HepG2 (cell line): ENCODE results near the gene ADARB2. TPM values are rescaled to one million over a fixed set of nuclear protein-coding genes. Genes with fewer than 3 reads are reported as not detected.

Experiments used
- ARHGAP35 ChIP-seq: sonication (generic); formaldehyde crosslinking; IDR thresholded peaks from 2 replicates; pipeline ENCODE4 v1.9.0; 2022; ENCODE audit warnings: mild to moderate bottlenecking, inconsistent platforms, moderate library complexity, missing genetic modification reagents, borderline replicate concordance
- BCL3 ChIP-seq: sonication (generic); formaldehyde crosslinking; IDR thresholded peaks from 2 replicates; pipeline ENCODE4 v1.5.1; 2020; ENCODE audit warnings: mild to moderate bottlenecking, missing genetic modification reagents, moderate library complexity
- CSRNP2 ChIP-seq: sonication (generic); formaldehyde crosslinking; conservative IDR thresholded peaks from 2 replicates; pipeline ENCODE4 v1.8.0; 2022; ENCODE audit warnings: low read depth, missing genetic modification reagents
- HOXA7 ChIP-seq: sonication (generic); formaldehyde crosslinking; IDR thresholded peaks from 2 replicates; pipeline ENCODE4 v1.8.1; 2022; ENCODE audit warnings: mild to moderate bottlenecking, missing genetic modification reagents, moderate library complexity
- KLF9 ChIP-seq: IDR thresholded peaks from 2 replicates; pipeline ENCODE4 v1.6.1; 2016; ENCODE audit warnings: low read depth
- PRPF4 ChIP-seq: fragments of 200-400 bp; formaldehyde crosslinking; IDR thresholded peaks from 2 replicates; pipeline ENCODE4 v1.6.1; 2016; ENCODE audit warnings: low read length, low read depth; ENCODE audit not compliant: poor library complexity, severe bottlenecking
- RBM39 ChIP-seq: fragments of 200-400 bp; formaldehyde crosslinking; IDR thresholded peaks from one replicate; pipeline ENCODE4 v1.6.1; 2018; ENCODE audit warnings: antibody characterized with exemption, mild to moderate bottlenecking, low read depth, low read length; ENCODE audit not compliant: poor library complexity, severe bottlenecking
- RFX3 ChIP-seq: IDR thresholded peaks from 2 replicates; pipeline ENCODE4 v1.6.1; 2016; ENCODE audit warnings: missing biosample characterization, missing genetic modification reagents
- ZNF12 ChIP-seq: sonication (generic); formaldehyde crosslinking; IDR thresholded peaks from 2 replicates; pipeline ENCODE4 v1.5.0; 2020; ENCODE audit warnings: missing genetic modification reagents
- ZNF557 ChIP-seq: sonication (generic); formaldehyde crosslinking; IDR thresholded peaks from 2 replicates; pipeline ENCODE4 v1.4.0; 2020; ENCODE audit warnings: missing genetic modification reagents
- ZNF747 ChIP-seq: sonication (generic); formaldehyde crosslinking; IDR thresholded peaks from 2 replicates; pipeline ENCODE4 v1.8.1; 2023; ENCODE audit warnings: missing genetic modification reagents, mild to moderate bottlenecking, borderline replicate concordance
- polyA plus RNA-seq, 8 experiments: library from polyadenylated mRNA; depleted of rRNA in 3 of 8; stranded (reverse) in 7 of 8; unstranded in 1 of 8; fragments of >200 nt; fragmentation: Illumina TruSeq in 4 of 8; extraction: Trizol in 4 of 8; gene quantifications; 2 replicates each; pipeline versions ENCODE4 v1.2.1 to v1.2.3, GENCODE V29; 2011 to 2016; ENCODE audit warnings: low read depth in 4 of 8, missing spikeins in 1 of 8, mixed read lengths in 1 of 8; ENCODE audit not compliant: insufficient read depth in 1 of 8
- total RNA-seq, 5 experiments: library from RNA; depleted of rRNA; stranded (reverse); fragments of >200 nt; fragmentation: Illumina TruSeq; extraction: Trizol; gene quantifications; 2 replicates each; pipeline ENCODE4 v1.2.3, GENCODE V29; 2016; ENCODE audit warnings: low read depth in 1 of 5
- TF ChIP-seq, protein P1 (sequence below): sonication (generic); formaldehyde crosslinking; IDR thresholded peaks from one replicate; pipeline ENCODE4 v1.5.1; 2020; ENCODE audit warnings: mild to moderate bottlenecking, missing genetic modification reagents; ENCODE audit errors: not compliant biosample characterization
- TF ChIP-seq, protein P2 (sequence below): sonication (generic); formaldehyde crosslinking; IDR thresholded peaks from 2 replicates; pipeline ENCODE4 v1.8.0; 2022; ENCODE audit warnings: mild to moderate bottlenecking, missing genetic modification reagents
- TF ChIP-seq, protein P3 (sequence below): sonication (generic); formaldehyde crosslinking; IDR thresholded peaks from 2 replicates; pipeline ENCODE4 v1.4.0; 2020; ENCODE audit warnings: missing genetic modification reagents

Gene ADARB2
- total and polyA plus RNA-seq, 2 of the 13 experiments (the other 11 are each of a cell fraction or from before 2014, with no cell fraction given) = not detected

DNA sequence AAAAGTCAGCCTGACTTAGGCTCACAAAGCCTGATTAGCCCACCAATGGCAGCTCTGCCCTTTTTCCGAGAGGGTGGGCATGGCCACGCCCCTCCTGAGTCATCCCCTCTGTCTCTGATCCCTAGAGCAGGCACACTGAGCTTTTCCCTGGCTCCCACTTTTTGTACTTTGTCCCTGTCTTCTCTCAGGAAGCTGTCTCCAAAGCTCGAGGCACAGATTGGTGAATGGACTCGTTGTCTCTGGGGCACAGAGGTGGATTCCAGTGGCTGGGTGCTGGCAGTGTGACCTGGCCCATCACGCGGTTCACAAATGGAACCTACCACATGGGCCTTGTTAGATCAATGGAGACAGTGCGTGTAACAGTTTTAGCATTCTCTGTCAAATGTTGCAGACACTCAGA, 367.7 kb downstream of the ADARB2 start (continued):
- TF ChIP-seq, protein P1, sequence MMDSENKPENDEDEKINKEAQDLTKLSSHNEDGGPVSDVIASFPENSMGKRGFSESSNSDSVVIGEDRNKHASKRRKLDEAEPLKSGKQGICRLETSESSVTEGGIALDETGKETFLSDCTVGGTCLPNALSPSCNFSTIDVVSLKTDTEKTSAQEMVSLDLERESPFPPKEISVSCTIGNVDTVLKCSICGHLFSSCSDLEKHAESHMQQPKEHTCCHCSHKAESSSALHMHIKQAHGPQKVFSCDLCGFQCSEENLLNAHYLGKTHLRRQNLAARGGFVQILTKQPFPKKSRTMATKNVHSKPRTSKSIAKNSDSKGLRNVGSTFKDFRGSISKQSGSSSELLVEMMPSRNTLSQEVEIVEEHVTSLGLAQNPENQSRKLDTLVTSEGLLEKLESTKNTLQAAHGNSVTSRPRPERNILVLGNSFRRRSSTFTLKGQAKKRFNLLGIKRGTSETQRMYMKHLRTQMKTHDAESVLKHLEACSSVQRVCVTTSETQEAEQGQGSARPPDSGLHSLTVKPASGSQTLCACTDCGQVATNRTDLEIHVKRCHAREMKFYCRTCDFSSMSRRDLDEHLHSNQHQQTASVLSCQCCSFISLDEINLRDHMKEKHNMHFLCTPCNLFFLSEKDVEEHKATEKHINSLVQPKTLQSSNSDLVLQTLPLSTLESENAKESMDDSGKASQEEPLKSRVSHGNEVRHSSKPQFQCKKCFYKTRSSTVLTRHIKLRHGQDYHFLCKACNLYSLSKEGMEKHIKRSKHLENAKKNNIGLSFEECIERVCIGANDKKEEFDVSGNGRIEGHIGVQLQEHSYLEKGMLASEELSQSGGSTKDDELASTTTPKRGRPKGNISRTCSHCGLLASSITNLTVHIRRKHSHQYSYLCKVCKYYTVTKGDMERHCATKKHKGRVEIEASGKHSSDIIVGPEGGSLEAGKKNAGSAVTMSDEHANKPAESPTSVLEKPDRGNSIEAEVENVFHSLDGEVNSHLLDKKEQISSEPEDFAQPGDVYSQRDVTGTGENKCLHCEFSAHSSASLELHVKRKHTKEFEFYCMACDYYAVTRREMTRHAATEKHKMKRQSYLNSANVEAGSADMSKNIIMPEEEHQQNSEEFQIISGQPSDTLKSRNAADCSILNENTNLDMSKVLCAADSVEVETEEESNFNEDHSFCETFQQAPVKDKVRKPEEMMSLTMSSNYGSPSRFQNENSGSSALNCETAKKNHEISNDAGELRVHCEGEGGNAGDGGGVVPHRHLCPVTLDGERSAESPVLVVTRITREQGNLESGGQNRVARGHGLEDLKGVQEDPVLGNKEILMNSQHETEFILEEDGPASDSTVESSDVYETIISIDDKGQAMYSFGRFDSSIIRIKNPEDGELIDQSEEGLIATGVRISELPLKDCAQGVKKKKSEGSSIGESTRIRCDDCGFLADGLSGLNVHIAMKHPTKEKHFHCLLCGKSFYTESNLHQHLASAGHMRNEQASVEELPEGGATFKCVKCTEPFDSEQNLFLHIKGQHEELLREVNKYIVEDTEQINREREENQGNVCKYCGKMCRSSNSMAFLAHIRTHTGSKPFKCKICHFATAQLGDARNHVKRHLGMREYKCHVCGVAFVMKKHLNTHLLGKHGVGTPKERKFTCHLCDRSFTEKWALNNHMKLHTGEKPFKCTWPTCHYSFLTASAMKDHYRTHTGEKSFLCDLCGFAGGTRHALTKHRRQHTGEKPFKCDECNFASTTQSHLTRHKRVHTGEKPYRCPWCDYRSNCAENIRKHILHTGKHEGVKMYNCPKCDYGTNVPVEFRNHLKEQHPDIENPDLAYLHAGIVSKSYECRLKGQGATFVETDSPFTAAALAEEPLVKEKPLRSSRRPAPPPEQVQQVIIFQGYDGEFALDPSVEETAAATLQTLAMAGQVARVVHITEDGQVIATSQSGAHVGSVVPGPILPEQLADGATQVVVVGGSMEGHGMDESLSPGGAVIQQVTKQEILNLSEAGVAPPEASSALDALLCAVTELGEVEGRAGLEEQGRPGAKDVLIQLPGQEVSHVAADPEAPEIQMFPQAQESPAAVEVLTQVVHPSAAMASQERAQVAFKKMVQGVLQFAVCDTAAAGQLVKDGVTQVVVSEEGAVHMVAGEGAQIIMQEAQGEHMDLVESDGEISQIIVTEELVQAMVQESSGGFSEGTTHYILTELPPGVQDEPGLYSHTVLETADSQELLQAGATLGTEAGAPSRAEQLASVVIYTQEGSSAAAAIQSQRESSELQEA (CRISPR knock-in tag) = no peak
- TF ChIP-seq, protein P2, sequence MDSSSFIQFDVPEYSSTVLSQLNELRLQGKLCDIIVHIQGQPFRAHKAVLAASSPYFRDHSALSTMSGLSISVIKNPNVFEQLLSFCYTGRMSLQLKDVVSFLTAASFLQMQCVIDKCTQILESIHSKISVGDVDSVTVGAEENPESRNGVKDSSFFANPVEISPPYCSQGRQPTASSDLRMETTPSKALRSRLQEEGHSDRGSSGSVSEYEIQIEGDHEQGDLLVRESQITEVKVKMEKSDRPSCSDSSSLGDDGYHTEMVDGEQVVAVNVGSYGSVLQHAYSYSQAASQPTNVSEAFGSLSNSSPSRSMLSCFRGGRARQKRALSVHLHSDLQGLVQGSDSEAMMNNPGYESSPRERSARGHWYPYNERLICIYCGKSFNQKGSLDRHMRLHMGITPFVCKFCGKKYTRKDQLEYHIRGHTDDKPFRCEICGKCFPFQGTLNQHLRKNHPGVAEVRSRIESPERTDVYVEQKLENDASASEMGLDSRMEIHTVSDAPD (CRISPR knock-in tag) = no peak
- no peak for TF ChIP-seq RBM39
- TF ChIP-seq ZNF747 (CRISPR knock-in tag) = no peak
- no peak for TF ChIP-seq BCL3 (CRISPR knock-in tag)
- no peak for TF ChIP-seq KLF9 (CRISPR knock-in tag)
- TF ChIP-seq ARHGAP35 = no peak
- TF ChIP-seq, protein P3, sequence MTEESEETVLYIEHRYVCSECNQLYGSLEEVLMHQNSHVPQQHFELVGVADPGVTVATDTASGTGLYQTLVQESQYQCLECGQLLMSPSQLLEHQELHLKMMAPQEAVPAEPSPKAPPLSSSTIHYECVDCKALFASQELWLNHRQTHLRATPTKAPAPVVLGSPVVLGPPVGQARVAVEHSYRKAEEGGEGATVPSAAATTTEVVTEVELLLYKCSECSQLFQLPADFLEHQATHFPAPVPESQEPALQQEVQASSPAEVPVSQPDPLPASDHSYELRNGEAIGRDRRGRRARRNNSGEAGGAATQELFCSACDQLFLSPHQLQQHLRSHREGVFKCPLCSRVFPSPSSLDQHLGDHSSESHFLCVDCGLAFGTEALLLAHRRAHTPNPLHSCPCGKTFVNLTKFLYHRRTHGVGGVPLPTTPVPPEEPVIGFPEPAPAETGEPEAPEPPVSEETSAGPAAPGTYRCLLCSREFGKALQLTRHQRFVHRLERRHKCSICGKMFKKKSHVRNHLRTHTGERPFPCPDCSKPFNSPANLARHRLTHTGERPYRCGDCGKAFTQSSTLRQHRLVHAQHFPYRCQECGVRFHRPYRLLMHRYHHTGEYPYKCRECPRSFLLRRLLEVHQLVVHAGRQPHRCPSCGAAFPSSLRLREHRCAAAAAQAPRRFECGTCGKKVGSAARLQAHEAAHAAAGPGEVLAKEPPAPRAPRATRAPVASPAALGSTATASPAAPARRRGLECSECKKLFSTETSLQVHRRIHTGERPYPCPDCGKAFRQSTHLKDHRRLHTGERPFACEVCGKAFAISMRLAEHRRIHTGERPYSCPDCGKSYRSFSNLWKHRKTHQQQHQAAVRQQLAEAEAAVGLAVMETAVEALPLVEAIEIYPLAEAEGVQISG = 0 out of 2 replicates have a peak, but pooled peaks have one; percentile 39
- no peak for TF ChIP-seq CSRNP2 (CRISPR knock-in tag)
- TF ChIP-seq HOXA7 (CRISPR knock-in tag) = no peak
- no peak for TF ChIP-seq ZNF12 (CRISPR knock-in tag)
- TF ChIP-seq PRPF4 = no peak
- no peak for TF ChIP-seq RFX3 (CRISPR knock-in tag)
- no peak for TF ChIP-seq ZNF557
